ENCODE data around the gene ZRANB3.

Gene ZRANB3

DNA sequence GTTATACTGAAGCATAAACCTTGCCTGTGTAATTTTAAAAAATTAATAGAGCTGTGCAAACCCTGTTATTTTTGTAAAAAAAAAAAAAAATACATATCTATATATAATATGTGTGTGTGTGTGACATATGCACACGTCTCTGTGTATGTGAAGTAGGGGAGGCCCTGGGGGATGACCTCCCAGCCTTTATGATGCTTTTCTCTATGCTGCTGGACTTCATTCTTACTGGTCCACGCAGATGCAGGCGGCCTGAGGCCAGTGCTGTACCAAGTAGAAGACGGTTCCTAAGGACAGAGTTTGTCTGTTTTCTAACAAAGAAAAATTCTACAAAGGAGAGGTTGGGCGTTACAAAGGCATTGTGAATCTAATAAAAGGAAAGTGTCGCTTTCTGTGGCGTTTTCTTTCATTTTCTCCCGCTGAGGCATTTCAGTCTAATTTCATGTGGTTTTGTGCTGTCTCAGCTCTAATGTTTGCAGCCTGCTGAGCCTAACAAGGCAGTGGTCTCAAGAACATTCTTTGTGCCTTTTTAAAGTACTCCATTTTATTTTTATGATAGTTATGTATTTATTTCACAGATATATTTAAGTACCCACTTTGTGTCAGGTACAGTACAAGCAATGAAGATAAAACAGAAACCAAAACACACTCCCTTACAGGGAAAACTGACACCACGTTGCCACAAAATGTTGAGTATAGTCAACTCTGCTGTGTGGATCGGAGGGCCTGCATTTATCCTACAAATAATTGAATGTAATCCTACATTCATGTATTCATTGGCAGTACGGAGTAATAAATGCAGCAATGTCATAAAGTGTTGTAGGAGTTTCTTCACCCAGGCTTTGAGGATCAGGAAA is 360.9 kb downstream of the ZRANB3 start:
- TF ChIP-seq SIN3A (IDR thresholded peaks at IDR 0.05; ENCODE audit: borderline replicate concordance, insufficient read depth, low read length) (no peak), FOXP2 (optimal IDR thresholded peaks at IDR 0.05; ENCODE audit: borderline replicate concordance, extremely low read depth, extremely low read length, insufficient read depth) (no peak), POLR2AphosphoS5 (IDR thresholded peaks at IDR 0.05; ENCODE audit: low read depth, low read length) (no peak), TAF1 (IDR thresholded peaks at IDR 0.05; ENCODE audit: borderline replicate concordance, insufficient read depth, low read length) (no peak)
- TF ChIP-seq, protein P1, sequence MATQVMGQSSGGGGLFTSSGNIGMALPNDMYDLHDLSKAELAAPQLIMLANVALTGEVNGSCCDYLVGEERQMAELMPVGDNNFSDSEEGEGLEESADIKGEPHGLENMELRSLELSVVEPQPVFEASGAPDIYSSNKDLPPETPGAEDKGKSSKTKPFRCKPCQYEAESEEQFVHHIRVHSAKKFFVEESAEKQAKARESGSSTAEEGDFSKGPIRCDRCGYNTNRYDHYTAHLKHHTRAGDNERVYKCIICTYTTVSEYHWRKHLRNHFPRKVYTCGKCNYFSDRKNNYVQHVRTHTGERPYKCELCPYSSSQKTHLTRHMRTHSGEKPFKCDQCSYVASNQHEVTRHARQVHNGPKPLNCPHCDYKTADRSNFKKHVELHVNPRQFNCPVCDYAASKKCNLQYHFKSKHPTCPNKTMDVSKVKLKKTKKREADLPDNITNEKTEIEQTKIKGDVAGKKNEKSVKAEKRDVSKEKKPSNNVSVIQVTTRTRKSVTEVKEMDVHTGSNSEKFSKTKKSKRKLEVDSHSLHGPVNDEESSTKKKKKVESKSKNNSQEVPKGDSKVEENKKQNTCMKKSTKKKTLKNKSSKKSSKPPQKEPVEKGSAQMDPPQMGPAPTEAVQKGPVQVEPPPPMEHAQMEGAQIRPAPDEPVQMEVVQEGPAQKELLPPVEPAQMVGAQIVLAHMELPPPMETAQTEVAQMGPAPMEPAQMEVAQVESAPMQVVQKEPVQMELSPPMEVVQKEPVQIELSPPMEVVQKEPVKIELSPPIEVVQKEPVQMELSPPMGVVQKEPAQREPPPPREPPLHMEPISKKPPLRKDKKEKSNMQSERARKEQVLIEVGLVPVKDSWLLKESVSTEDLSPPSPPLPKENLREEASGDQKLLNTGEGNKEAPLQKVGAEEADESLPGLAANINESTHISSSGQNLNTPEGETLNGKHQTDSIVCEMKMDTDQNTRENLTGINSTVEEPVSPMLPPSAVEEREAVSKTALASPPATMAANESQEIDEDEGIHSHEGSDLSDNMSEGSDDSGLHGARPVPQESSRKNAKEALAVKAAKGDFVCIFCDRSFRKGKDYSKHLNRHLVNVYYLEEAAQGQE (IDR thresholded peaks at IDR 0.05; ENCODE audit: insufficient read depth in 1 of 2, low read depth in 2 of 2, low read length in 2 of 2): no peak

DNA sequence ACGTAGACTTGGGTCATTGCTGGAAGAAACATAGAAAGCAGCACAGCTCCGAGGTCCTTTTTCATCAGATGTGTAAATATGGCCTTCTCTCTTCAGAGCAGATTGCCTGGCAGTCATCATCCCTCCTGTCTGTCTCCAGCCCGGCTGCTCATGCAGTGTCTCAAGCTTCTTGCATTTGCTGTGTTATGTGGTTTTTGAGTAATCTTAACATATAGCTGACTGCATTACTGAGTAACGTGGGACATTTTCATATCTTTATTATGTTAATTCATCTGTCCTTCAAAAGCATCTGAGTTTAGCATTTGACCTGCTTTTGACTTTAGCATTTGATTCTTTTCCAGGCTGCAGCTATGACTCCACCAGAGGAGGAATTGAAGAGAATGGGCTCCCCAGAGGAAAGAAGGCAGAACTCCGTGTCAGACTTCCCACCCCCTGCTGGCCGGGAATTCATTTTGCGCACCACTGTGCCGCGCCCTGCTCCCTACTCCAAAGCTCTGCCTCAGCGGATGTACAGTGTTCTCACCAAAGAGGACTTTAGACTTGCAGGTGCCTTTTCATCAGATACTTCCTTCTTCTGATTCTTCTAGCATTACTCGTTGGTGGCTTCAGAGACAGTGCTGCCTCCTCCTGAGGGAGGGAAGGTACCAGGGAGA is 362.7 kb downstream of the ZRANB3 start:
- TF ChIP-seq POLR2AphosphoS5 (IDR thresholded peaks at IDR 0.05; ENCODE audit: low read depth, low read length): no peak
- TF ChIP-seq TAF1 (IDR thresholded peaks at IDR 0.05; ENCODE audit: borderline replicate concordance, insufficient read depth, low read length): no peak
- TF ChIP-seq, protein P1 (IDR thresholded peaks at IDR 0.05; ENCODE audit: insufficient read depth in 1 of 2, low read depth in 2 of 2, low read length in 2 of 2): no peak
- no peak for TF ChIP-seq FOXP2 (optimal IDR thresholded peaks at IDR 0.05; ENCODE audit: borderline replicate concordance, extremely low read depth, extremely low read length, insufficient read depth)
- TF ChIP-seq SIN3A (IDR thresholded peaks at IDR 0.05; ENCODE audit: borderline replicate concordance, insufficient read depth, low read length): no peak

DNA sequence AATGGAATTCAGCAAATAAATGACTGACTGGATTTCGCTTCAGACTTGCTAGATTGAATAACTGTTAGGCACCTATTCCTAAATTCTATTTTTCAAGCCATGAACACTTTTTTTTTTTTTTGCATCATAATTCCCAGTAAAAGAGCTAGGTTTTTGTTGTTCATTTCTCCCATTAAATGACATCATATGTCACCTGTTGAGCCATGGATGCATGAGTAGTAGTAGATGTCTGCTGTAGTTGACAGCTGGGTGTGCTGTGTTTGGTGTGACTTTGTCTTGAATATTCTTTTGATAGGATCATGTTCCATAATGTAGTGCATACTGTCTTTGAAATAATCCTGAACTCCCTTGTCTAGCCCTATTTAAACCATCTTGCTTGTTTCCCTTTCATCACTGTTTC is 363.7 kb downstream of the ZRANB3 start:
- TF ChIP-seq POLR2AphosphoS5 (IDR thresholded peaks at IDR 0.05; ENCODE audit: low read depth, low read length): no peak
- TF ChIP-seq TAF1 (IDR thresholded peaks at IDR 0.05; ENCODE audit: borderline replicate concordance, insufficient read depth, low read length): no peak
- TF ChIP-seq FOXP2 (optimal IDR thresholded peaks at IDR 0.05; ENCODE audit: borderline replicate concordance, extremely low read depth, extremely low read length, insufficient read depth): no peak
- TF ChIP-seq SIN3A (IDR thresholded peaks at IDR 0.05; ENCODE audit: borderline replicate concordance, insufficient read depth, low read length): no peak
- TF ChIP-seq, protein P1 (IDR thresholded peaks at IDR 0.05; ENCODE audit: insufficient read depth in 1 of 2, low read depth in 2 of 2, low read length in 2 of 2): no peak

DNA sequence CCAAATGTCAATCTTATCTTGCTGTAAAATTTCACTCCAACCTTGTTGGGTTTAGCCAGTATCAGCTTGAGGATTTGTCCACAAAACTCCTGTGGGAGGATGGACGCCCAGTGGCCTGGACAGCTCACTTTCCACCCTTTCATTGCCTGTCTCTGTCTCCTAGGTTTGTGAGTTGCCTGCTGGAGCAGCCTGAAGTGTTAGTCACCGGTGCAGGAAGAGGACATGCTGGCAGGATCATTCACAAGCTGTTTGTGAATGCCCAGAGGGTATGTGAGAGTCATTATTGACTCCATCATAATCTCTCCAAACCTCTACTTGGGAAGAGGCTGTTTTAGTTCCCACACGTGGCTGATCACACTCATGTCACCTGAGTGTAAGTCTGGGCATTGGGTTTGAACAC is 366.6 kb downstream of the ZRANB3 start:
- TF ChIP-seq SIN3A (IDR thresholded peaks at IDR 0.05; ENCODE audit: borderline replicate concordance, insufficient read depth, low read length): no peak
- TF ChIP-seq, protein P1 (IDR thresholded peaks at IDR 0.05; ENCODE audit: insufficient read depth in 1 of 2, low read depth in 2 of 2, low read length in 2 of 2): 0 out of 4 replicates have a peak, but pooled peaks of 1 of the 2 experiments have one; percentile 33
- TF ChIP-seq POLR2AphosphoS5 (IDR thresholded peaks at IDR 0.05; ENCODE audit: low read depth, low read length): no peak
- no peak for TF ChIP-seq FOXP2 (optimal IDR thresholded peaks at IDR 0.05; ENCODE audit: borderline replicate concordance, extremely low read depth, extremely low read length, insufficient read depth)
- no peak for TF ChIP-seq TAF1 (IDR thresholded peaks at IDR 0.05; ENCODE audit: borderline replicate concordance, insufficient read depth, low read length)

All from PFSK-1 (cell line).